GM19193 (cell line): ENCODE measurements around the gene MICU2.

Source experiments
- POLR2A ChIP-seq: IDR thresholded peaks from 4 replicates; pipeline ENCODE4 v1.6.1; 2011; ENCODE audit not compliant: insufficient read depth, insufficient read length; ENCODE audit errors: extremely low read depth

MICU2 gene

GRCh38 chr13:21568854-21569253 lies 35.1 kb downstream of the MICU2 start:
- no peak for TF ChIP-seq POLR2A

- TF ChIP-seq POLR2A = no peak
Observed at GRCh38 chr13:21567714-21568113, 36.3 kb downstream of the MICU2 start.

DNA sequence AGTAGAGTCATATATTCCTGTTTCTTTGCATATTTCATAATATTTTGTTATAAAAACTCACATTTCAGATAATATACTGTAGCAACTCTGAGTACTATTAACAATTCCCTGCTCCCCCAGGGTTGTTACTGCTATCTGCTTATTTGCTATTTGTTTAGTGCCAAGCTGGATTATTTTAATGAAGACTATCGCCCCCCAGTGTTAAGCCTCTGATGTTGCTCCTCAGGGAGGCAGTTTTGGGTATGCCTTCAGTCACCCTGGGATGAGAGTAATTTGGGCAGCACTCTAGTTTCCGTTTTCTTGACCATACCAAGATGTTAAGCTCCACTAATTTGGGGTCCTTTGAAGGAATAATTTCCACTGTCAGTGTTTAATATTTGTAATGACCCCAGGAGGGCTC lies 46.0 kb downstream of the MICU2 start:
- TF ChIP-seq POLR2A = no peak

DNA sequence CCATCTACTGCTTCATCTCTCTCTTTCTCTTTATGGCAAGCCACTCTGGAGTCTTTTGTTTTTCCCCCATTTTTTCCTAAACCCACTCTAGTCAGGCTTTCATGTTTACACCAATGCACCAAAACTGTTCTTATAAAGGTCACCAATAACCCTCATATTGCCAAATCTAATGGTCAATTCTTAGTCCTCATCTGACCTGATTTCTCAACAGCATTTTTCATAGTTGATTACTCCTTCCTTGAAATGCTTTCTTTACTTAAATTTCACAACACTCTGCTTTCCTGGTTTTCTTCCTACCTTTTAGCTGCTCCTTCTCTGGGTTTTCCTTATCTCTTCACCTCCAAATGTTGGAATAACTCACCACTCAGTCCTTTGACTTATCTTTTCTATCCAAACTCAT lies 47.9 kb downstream of the MICU2 start:
- no peak for TF ChIP-seq POLR2A

DNA sequence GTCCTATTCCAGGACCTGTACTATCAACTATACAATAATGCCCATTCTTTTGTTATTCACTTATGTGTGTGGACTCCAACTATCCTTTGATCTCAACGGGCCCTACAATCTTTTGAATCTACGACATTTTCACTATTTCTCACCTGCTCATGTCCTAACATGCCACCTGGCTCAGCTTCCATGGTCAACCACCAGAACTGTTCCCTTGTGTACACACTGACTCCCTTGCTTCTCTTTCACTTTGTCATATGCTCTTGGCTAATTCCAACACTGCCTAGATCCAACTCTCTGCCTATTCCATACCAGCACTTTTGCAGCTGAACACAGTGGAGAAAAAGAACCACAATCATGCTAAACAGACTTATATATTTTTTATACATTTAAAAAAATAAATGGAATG lies 53.1 kb downstream of the MICU2 start:
- no peak for TF ChIP-seq POLR2A

GRCh38 chr13:21549633-21550032 lies 54.3 kb downstream of the MICU2 start:
- no peak for TF ChIP-seq POLR2A

DNA sequence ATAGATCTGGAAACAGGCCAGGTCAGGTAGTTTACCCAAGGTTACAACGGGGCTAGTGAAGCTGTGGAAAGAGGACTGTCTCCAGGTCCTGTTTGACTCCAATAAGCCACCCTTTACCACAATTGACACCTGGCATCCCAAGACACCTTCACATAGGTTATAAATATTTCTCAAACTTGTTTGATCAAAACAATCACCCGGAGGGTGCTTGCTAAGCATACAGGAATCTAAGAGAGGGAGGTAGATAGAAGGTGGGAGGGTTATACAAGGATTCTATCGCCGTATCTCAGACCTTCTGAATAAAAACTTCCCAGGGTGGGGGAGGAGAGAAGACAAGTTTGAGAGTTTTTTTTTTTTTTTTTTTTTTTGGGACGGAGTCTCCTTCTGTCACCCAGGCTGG lies 55.4 kb downstream of the MICU2 start:
- TF ChIP-seq POLR2A = no peak

- TF ChIP-seq POLR2A = no peak
Observed at GRCh38 chr13:21546372-21546771, 57.6 kb downstream of the MICU2 start.

DNA sequence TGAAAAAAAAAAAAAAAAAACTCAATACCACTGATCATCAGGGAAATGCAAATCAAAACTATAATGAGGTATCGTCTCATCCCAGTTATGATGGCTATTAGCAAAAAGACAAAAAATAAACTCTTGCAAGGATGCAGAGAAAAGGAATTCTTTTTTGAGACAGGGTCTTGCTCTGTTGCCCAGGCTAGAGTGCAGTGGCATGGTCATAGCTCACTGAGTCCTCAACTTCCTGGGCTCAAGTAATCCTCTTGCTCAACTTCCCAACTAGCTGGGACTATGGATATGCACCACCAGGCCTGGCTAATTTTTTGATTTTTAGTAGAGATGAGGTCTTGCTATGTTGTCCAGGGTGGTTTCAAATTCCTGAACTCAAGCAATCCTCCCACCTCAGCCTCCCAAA lies 59.5 kb downstream of the MICU2 start:
- no peak for TF ChIP-seq POLR2A

- no peak for TF ChIP-seq POLR2A
Observed at GRCh38 chr13:21542563-21542962, 61.4 kb downstream of the MICU2 start.

DNA sequence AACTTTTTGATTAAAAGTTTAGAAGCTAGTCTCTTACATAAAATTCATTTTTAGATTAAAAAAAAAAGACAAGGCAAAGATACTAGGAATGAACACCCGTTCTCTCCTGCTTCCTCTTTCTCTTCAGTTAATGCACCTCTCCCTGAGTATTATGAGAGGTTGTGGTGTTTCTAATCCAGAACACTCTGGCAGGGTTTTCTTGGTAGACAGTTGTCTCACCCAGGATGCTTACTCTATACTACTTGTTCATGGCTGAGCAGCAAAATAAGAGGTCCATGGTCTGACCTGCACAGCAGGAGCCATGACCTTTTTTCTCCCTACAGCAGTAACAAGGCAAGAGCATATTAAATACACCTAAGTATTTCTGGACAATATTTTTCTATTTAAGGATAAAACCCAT lies 62.0 kb downstream of the MICU2 start:
- no peak for TF ChIP-seq POLR2A

DNA sequence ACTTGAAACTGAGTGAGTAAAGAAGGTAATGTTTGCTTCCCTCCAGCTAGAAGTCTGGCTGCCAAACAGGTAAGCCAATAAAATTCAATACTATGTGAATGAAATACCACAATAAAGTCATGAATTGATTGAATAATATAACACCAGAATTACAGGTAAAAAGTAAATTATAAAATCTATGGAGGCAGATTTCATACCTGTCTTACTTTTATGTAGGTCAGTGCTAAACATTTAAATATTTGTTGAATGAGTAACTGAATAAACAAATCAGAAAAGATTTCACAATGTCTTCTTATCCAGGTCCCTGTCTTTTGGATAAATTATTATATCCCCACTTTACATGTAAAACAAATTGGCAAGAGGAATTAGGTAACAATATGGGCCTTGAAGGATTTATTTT lies 62.7 kb downstream of the MICU2 start:
- TF ChIP-seq POLR2A = no peak

GRCh38 chr13:21539687-21540086 lies 64.3 kb downstream of the MICU2 start:
- TF ChIP-seq POLR2A = no peak

DNA sequence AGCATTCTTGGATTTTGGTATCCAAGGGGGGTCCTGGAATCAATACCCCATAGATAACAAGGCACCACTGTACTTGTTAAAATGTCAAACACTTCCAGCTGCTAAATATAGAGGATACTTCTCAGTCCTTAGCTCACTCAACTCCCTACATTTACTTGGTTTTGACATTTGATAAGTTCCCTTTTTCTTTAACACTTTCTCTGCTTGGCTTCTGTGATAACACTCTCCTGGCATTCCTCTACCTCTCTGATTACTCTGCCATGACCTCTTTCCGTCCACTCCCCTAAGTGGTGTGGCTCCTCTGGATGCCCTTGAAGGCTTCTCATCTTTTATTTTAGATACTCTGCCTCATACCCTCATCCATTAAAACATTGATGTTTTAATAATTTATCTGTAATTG lies 65.2 kb downstream of the MICU2 start:
- no peak for TF ChIP-seq POLR2A

GRCh38 chr13:21538280-21538679 lies 65.7 kb downstream of the MICU2 start:
- no peak for TF ChIP-seq POLR2A

- TF ChIP-seq POLR2A = no peak
Observed at GRCh38 chr13:21537105-21537504, 66.9 kb downstream of the MICU2 start.

DNA sequence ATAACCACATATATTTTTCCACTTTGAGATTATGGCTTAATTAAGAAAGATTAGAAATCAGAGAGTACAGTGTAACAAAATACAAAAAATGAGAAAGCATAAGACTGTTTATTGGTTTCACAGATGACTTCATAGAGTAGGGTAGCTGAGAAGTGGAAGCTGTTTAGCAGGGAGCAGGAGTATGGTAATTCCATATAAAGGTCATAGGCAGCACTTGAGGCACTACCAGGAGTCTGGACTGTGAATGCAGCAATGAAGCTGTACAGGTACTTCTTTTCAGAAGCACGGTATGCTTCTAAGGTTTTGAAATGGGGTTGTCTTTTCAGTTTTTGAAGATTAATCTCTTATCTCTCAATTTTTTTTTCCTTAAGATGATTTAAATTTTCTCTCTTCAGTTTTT lies 69.2 kb downstream of the MICU2 start:
- TF ChIP-seq POLR2A = no peak
